OCI-LY1 (cell line): ENCODE measurements around the gene HOPX.

Experiments
- H2AFZ ChIP-seq: fragments of 200-600 bp; sonication (generic), shearing (Covaris generic); 2 replicates; pipeline ENCODE4 v1.6.0; 2014; ENCODE audit warnings: antibody characterized with exemption, mild to moderate bottlenecking, low read length
- H3F3A ChIP-seq: fragments of 200-600 bp; sonication (generic), shearing (Covaris generic); 2 replicates; pipeline ENCODE4 v1.6.0; 2014; ENCODE audit warnings: mild to moderate bottlenecking, antibody characterized with exemption, low read length, moderate library complexity; ENCODE audit not compliant: insufficient read depth
- H3K27ac ChIP-seq: fragments of 200-600 bp; sonication (generic); 2 replicates; pipeline ENCODE4 v1.5.1; 2014; ENCODE audit warnings: low read length, mixed run types, mild to moderate bottlenecking, low read depth; ENCODE audit not compliant: poor library complexity, severe bottlenecking
- H3K27me3 ChIP-seq: fragments of 200-600 bp; sonication (generic); 2 replicates; pipeline ENCODE4 v1.6.0; 2014; ENCODE audit warnings: antibody characterized with exemption, mild to moderate bottlenecking, low read length, moderate library complexity; ENCODE audit not compliant: insufficient read depth
- H3K36me3 ChIP-seq: fragments of 200-600 bp; sonication (generic); 2 replicates; pipeline ENCODE4 v1.6.1; 2014; ENCODE audit warnings: mild to moderate bottlenecking, antibody characterized with exemption, low read length, moderate library complexity, mixed read lengths; ENCODE audit not compliant: insufficient read depth
- H3K4me1 ChIP-seq: fragments of 200-600 bp; sonication (generic); 2 replicates; pipeline ENCODE4 v1.5.1; 2014; ENCODE audit warnings: mild to moderate bottlenecking, low read length, moderate library complexity; ENCODE audit not compliant: insufficient read depth, severe bottlenecking
- H3K4me2 ChIP-seq: fragments of 200-600 bp; sonication (generic), shearing (Covaris generic); 2 replicates; pipeline ENCODE4 v1.6.1; 2014; ENCODE audit warnings: low read length
- H3K4me3 ChIP-seq: fragments of 200-600 bp; sonication (generic); 2 replicates; pipeline ENCODE4 v1.5.1; 2014; ENCODE audit warnings: low read length, low read depth, mild to moderate bottlenecking, mixed read lengths; ENCODE audit not compliant: poor library complexity, severe bottlenecking
- H3K79me2 ChIP-seq: fragments of 200-600 bp; shearing (Covaris generic); 2 replicates; pipeline ENCODE4 v1.6.1; 2016; ENCODE audit warnings: mixed run types, low read length, mixed read lengths; ENCODE audit not compliant: insufficient read depth
- H3K9ac ChIP-seq: fragments of 200-600 bp; sonication (generic), shearing (Covaris generic); 2 replicates; pipeline ENCODE4 v1.6.1; 2014; ENCODE audit warnings: mild to moderate bottlenecking, low read length, mixed read lengths
- H3K9me2 ChIP-seq: fragments of 200-600 bp; sonication (generic), shearing (Covaris generic); 2 replicates; pipeline ENCODE4 v1.6.1; 2014; ENCODE audit warnings: low read depth, mild to moderate bottlenecking, low read length, mixed read lengths
- H3K9me3 ChIP-seq: fragments of 200-600 bp; shearing (Covaris generic); 2 replicates; pipeline ENCODE4 v1.6.1; 2014; ENCODE audit warnings: low read length, mixed read lengths
- H4K20me1 ChIP-seq: fragments of 200-600 bp; sonication (generic), shearing (Covaris generic); 2 replicates; pipeline ENCODE4 v1.6.0; 2016; ENCODE audit warnings: mild to moderate bottlenecking, low read length; ENCODE audit not compliant: insufficient read depth
- CTCF ChIP-seq: fragments of 200-600 bp; sonication (generic), shearing (Covaris generic); IDR thresholded peaks from 2 replicates; pipeline ENCODE4 v1.5.1; 2017; ENCODE audit warnings: mild to moderate bottlenecking, antibody characterized with exemption, low read length, moderate library complexity, mixed read lengths
- EZH2 ChIP-seq: fragments of 200-600 bp; sonication (generic), shearing (Covaris generic); IDR thresholded peaks from 2 replicates; pipeline ENCODE4 v1.8.0; 2017; ENCODE audit warnings: borderline replicate concordance, mixed run types, mild to moderate bottlenecking, antibody characterized with exemption, low read length, moderate library complexity, mixed read lengths

Gene HOPX

DNA sequence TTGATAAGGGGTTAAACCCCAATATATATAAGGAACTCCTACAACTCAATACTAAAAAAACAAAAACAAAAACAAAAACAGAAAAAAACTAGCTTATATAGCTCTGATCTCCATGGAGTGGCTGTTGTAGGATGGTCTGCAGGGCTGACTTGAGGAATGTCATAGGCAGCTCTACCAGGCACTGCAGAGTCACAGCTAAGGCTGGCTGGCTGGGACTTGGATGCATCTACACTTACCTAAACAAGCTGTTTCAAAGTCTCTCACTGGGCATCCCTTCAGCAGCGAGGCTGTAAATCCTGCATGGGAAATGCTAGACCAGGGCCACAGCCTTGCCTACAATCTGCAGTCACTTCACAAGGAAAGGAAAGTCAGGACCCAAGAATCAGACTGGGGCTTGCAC is 61.3 kb downstream of the HOPX start:
- H3K27me3 ChIP-seq, result no peaks in the 10 kb centered on the region
- H3K9me2 ChIP-seq, result no peaks in the 10 kb centered on the region
- H3K4me1 ChIP-seq, result no peaks in the 10 kb centered on the region
- no peaks in the 10 kb centered on the region for H3K36me3 ChIP-seq
- TF ChIP-seq EZH2 (no peak), CTCF (no peak)
- H3K79me2 ChIP-seq, result no peaks in the 10 kb centered on the region
- no peak overlapping the region for H3K27ac ChIP-seq
- H4K20me1 ChIP-seq, result no peaks in the 10 kb centered on the region
- no peak overlapping the region for H3K4me2 ChIP-seq
- H3F3A ChIP-seq, result no peaks in the 10 kb centered on the region
- no peaks in the 10 kb centered on the region for H3K9me3 ChIP-seq
- no peak overlapping the region for H2AFZ ChIP-seq
- H3K9ac ChIP-seq, result no peak overlapping the region
- no peak overlapping the region for H3K4me3 ChIP-seq

- Histone ChIP-seq H2AFZ (no peak overlapping the region), H3K9me3 (no peaks in the 10 kb centered on the region), H3K9ac (no peak overlapping the region), H3K27ac (no peak overlapping the region), H4K20me1 (no peaks in the 10 kb centered on the region), H3K4me3 (no peak overlapping the region), H3F3A (no peaks in the 10 kb centered on the region), H3K9me2 (no peaks in the 10 kb centered on the region), H3K27me3 (no peaks in the 10 kb centered on the region), H3K36me3 (no peaks in the 10 kb centered on the region), H3K4me2 (no peak overlapping the region), H3K79me2 (no peaks in the 10 kb centered on the region), H3K4me1 (no peaks in the 10 kb centered on the region)
- no peak for TF ChIP-seq CTCF
- no peak for TF ChIP-seq EZH2
Observed at GRCh38 chr4:56619160-56619559, 61.9 kb downstream of the HOPX start.

GRCh38 chr4:56618734-56619133 is 62.4 kb downstream of the HOPX start:
- no peaks in the 10 kb centered on the region for H3K4me1 ChIP-seq
- H2AFZ ChIP-seq, result no peak overlapping the region
- H3K27me3 ChIP-seq, result no peaks in the 10 kb centered on the region
- no peak overlapping the region for H3K9ac ChIP-seq
- no peaks in the 10 kb centered on the region for H3F3A ChIP-seq
- no peak overlapping the region for H3K27ac ChIP-seq
- no peaks in the 10 kb centered on the region for H3K79me2 ChIP-seq
- H4K20me1 ChIP-seq, result no peaks in the 10 kb centered on the region
- H3K9me2 ChIP-seq, result no peaks in the 10 kb centered on the region
- H3K4me3 ChIP-seq, result no peak overlapping the region
- H3K9me3 ChIP-seq, result no peaks in the 10 kb centered on the region
- H3K4me2 ChIP-seq, result no peak overlapping the region
- TF ChIP-seq EZH2 (no peak), CTCF (no peak)
- no peaks in the 10 kb centered on the region for H3K36me3 ChIP-seq
